T1000 (cell line): ENCODE measurements around the gene ERI3.

Source experiments
- DNase-seq: peaks from one replicate; lab custom pipeline; 2025; ENCODE audit warnings: mixed read lengths; lab: John Stamatoyannopoulos, UW

Gene ERI3

GRCh38 chr1:44354840-44355581 lies at the start of gene ERI3:
Gene ERI3 (minus strand): TSS chr1:44355257. CDS start chr1:44355026, 231 bp downstream.
- peak; percentile 97 for DNase-seq

DNA sequence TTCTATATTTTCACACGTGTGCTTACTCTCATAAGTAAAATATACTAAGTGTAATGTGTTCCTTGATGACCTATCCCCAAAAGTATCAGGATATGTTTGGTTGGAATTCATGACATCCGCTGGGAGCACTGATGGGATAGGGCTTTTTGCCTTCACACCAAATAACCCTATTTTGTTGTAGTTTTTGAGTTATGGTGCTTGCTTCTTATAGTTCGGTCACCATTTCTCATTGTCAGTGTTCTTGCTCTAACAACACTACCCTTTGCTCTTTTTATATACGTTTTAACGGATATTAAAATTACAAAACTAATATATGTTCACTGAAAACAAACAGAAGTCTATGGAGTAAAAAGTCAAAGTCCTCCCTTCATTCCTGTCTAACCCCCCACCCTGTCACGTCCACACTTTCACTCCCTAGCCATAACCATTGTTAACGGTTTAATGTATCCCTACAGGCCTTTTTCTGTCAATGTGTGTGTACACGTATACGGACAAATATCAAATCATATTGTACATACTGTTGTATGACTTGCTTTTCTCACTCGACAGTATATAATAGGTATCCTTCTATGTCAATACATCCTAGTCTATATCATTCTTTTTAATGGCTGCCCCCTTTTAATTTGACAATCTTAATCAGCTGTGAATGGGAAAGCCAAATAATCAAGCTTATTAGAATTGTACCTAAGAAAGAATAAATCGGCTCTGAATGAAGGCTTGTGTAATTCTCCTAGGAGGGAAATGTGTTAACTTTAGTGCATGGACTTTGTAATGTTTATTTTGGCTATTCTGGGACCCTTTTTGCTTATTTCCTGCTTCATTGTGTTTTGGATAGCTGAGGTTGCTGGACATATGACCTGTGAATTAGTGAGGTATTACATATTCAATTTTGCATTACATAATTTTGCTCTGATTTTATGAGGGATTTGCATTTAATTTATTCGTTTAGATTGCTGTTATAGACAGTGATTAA lies 46.5 kb upstream of the ERI3 start:
- no peak for DNase-seq

- no peak for DNase-seq
Observed at GRCh38 chr1:44390277-44390676, 35.2 kb upstream of the ERI3 start.

DNA sequence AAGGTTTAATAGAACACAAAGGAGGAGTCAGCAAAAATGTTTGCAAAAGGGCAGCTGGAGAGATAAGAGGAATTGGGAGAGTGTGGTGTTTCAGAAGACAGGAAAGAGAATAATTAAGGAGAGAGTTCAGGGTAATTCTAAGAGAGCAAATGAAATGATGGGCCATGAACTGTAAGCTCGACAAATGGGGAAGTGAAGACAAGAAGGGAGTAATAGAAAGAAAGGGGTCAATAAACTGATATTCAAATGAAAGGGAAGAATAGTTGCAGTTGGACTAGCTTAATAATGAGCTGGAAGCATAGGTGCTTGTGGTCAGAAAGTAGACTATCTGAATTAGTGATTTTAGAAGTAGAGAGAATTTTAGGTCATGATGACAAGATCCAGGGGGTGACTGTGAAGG lies 34.4 kb upstream of the ERI3 start:
- no peak for DNase-seq

GRCh38 chr1:44388551-44388950 lies 33.5 kb upstream of the ERI3 start:
- DNase-seq: no peak

GRCh38 chr1:44380666-44381177 lies 25.7 kb upstream of the ERI3 start:
- DNase-seq: no peak

DNA sequence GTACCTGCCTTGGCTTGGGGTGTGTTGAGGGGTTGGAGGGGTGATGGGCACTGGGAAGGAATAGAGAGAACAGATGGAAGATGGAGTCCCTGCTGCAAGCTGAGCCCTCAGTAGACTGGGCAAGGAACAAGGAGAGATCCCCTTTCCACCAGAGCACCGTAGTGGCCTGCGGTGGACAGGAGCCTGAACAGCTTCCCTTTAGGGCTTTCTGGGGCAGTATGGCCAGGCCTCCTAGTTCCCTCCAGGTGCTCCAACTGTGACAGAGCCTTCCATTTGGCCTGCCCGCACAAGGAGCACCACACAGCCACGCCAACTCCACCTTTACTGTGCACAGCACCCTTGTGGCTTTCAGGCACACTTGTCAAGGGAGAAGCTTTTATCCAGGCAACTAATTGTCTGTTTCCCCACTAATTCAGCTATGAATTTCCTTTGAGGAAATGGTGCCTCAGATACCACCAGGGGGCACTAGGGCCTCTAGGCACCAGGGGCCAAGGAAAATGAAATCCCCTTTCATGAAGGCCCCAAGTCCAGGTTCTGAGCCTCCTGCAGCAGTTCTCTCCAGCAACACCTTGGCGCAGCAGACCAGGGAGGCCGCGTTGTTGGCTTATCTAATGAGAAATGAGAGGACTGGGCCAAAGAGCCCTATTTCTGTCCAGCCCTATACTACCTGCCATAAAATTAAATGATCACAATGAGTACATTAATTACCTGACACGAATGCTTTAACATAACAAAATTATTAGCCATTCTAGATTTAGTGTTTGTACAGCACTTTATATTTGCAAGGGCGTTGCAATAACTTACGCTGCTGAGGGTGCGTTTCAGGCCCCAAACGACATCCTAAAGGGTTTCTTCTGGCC lies 23.1 kb upstream of the ERI3 start:
- no peak for DNase-seq

GRCh38 chr1:44375547-44375946 lies 20.5 kb upstream of the ERI3 start:
- no peak for DNase-seq

- DNase-seq: no peak
Observed at GRCh38 chr1:44371206-44371605, 16.1 kb upstream of the ERI3 start.

DNA sequence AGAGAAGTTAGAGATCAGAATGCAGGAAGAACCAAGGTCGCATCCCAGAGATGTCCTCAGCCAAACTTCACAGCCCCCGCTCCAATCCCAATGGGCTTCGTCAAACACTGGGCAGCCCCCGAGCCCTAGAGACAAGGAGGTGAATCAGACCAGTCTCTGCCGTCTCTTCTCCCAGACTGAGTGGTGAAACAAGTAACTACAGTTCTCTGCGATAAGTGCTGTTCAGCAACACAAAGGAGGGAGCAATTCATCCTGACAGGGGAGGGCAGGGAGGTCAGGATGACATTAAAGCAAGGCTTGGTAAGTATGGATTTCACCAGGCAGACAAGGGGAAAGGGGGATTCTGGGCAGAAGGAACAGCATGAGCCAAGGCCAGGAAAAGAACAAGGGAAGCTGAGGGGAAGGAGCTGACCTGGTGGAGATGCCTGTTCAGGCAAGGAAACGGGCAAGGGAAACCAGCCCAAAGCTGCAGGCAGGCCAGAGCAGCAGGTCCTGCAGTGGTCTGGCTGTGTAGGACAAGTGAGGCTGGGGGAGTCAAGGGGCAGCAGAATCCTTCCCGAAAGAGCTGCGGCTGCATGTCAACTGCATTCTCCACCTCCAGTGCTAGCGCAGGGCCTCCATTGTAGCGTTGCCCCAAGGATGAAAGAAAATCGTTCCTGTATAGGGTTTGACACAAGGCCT lies 13.6 kb upstream of the ERI3 start:
- no peak for DNase-seq

DNA sequence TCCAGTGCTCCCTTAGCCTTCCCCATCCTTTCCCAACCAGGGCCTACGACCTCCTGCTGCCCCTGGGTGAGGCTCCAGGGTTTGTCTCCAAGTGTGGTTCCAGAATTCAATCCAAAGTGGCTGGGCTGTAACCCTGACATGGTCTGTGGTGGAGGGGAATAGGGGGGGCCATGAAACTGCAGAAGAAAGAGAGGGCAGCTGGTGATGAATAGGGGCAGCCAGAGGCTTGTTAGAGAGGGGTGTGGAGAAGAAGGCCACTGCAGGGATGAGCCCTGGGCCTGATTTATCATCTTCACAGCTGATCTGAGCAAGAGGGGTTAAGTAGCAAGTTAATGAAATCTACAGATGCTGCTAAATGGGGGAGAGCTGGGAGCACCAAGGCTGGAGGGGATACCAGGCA lies 12.9 kb upstream of the ERI3 start:
- DNase-seq: no peak

- DNase-seq: no peak
Observed at GRCh38 chr1:44366371-44366975, 11.4 kb upstream of the ERI3 start.

GRCh38 chr1:44361478-44361877 lies 6.4 kb upstream of the ERI3 start:
- no peak for DNase-seq

DNA sequence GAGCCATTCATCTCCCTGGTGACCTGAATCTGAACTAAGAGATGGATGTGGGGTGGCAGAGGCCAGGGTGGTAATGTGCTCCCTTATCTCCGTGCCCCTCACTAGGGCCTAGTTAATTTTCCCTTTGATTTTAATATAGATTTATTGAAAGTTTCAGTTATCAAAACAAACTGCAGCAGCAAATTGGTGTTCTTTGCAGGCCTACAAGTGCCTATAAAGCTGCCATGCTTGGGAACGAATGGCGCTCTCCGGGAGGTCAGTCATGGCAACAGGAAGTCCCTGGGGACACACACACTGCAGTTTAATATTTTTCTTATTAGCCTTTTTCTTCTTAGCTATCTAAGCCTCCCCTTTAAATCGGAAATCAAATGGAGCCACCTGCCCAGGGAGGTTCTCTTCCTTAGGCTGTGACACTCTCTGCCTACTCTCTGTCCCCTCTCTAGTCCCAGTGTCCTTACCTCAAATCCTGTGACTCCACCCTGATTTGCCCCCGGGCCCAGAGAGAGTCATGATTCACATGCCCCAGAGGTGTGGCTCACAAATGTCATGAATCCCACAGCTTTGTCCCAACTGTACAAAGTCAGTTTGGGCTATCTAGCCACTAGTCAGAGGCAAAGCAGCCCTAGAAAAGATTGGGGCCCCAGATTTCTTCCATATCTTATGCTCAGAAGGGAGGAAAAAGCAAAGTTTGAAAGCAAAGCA lies 4.3 kb upstream of the ERI3 start:
- peak; percentile 27 for DNase-seq

- no peak for DNase-seq
Observed at GRCh38 chr1:44357710-44358109, 2.7 kb upstream of the ERI3 start.

DNA sequence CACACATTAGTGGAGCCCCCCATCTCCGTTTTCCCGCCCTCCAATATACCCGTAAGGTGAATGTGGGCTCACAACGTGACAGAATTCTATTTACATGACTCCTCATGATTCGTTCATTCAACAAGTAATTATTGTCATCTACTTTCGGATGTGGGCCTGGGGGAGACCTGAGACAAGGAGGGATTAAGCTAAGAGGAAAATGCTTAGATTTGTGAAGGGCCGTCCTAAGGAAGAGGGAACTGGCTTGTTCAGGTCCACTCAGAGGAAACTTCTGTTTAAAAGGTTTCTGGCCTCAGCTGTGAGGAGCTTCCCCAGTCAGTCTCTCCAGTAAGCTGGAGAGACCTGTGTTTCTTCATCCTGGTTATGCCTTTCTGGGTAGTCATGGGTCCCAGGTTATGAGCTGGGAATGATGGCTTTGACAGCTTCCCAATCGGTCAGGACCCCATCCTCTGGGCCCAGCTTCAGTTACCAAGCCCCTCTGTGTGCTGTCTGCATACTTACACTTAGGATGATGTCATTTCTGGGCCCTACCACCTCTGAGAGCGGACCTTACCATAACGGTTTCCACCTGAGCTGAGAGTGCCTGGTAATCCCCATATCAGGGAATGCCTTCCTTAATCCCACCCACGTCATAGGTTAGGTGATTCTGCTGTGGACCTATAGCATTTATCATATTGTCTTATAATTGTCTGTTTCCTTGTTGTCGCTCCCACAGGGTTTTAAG lies 687 bp upstream of the ERI3 start:
- DNase-seq: no peak

- no peak for DNase-seq
Observed at GRCh38 chr1:44354268-44354839, 703 bp downstream of the ERI3 start.

DNA sequence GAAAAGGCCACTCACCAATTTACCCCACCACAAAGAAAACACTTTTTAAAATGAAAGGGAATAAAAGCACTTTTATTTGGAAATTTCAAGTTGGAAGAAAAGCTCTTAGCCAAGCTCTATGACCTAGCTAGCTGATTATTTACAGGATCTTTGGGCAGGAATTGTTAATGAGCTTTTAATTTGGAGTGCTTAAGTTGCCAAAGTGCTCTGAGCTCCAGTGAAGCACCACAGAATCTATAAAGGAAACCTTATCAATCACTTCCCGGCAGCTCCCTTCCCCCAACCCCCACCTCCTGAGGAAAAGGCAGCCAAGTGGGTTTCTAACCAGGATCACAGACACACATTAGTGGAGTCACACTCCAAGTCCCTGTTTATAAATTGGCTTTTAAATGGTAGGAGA lies 1.5 kb downstream of the ERI3 start:
- DNase-seq: no peak

GRCh38 chr1:44351289-44351688 lies 3.8 kb downstream of the ERI3 start:
- no peak for DNase-seq
